ENCODE measurements around the gene RNFT2.

Gene RNFT2

DNA sequence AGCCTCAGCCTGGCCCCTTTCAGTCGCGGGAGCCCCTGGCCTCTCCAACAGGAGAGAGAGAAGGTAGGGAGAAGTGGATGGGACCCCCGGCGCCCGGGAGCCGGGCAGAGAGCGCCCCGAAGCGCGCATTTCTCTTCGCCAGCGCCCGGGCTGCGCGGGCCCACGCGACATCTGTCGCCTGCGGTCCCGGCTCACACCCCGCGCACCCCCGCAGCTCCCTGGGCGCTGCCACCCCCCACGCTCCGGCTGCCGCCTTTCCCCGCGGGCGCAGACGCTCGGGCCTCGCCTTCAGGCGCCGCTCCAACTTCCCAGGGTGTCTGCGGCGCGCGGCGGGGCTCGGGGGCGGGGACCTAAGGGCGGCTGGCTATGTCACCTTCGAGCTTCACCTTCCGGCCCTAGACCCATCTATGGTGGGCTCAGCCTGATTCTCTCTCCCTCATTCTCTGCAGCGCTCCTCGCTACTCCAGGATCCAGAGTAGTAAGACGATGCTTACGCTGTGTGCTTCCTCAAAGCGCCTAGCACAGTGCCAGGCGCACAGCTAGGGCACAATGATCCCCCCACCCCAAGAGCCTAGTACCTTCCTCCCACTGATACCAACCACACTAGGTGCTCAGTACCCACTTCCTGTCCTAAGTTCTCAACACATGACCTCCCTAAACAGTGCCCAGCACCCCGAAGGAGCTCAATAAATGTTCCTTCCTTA lies 141.5 kb downstream of the RNFT2 start:
- DNase-seq (ENCODE audit: low read depth): no peak

GRCh38 chr12:116880213-116880816 lies 142.2 kb downstream of the RNFT2 start:
- peak; percentile 10 for DNase-seq (ENCODE audit: low read depth)

GRCh38 chr12:116880817-116881324 lies 142.8 kb downstream of the RNFT2 start:
- peak; percentile 57 for DNase-seq (ENCODE audit: low read depth)

DNA sequence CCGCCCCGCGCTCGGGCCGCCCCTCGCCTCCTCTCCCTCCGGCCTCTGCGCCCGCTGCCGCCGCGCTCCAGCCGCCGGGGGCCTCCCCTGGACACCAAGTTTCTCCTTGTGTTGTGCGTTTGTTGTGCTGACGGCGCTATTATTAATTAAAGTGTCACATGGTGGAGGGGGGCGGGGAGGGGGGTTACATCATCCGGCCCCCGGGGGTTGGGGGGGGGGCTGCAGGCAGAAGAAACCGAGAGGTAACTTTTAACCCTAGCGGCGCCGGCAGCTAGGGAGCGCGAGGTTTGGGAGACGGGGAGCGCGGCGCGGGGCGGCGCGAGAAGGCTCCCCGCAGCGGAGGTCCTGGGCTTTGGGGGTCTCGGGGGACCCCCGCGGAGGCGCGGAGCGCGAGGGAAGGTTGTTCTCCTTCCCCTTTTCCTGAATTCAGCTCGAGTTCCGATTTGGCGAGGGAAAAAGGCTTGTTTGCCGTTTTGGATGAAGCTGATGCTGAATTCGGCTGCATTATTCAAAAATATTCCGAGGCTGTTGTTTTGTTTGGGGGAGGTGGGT lies 143.3 kb downstream of the RNFT2 start, which contains the start of gene HRK:
Gene HRK, minus strand, starts transcription at position 117 of the 552 bp plus-strand sequence. CDS start 134 bp downstream, outside the sequence.
- no peak for DNase-seq (ENCODE audit: low read depth)

GRCh38 chr12:116881877-116882507 lies 143.9 kb downstream of the RNFT2 start:
- no peak for DNase-seq (ENCODE audit: low read depth)

DNA sequence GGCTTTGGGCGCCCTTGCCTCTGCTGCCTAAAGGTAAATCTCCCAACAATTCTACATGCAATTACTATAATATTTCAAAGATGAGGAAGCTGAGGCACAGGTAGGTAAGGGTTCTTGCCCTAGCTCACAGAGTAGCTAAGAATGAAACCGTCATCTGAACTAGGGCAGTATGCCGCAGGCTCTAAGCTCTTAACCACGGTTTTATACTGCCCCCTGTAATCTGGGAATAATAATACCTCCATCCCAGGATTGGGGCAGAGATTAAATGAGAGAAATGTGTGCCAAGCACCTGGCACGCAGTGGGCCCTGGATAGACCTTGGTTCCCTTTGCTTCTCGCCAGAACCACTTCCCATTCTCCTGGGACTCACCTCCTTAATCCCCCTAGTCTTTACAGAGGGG lies 144.6 kb downstream of the RNFT2 start:
- DNase-seq (ENCODE audit: low read depth): peak; percentile 39

DNA sequence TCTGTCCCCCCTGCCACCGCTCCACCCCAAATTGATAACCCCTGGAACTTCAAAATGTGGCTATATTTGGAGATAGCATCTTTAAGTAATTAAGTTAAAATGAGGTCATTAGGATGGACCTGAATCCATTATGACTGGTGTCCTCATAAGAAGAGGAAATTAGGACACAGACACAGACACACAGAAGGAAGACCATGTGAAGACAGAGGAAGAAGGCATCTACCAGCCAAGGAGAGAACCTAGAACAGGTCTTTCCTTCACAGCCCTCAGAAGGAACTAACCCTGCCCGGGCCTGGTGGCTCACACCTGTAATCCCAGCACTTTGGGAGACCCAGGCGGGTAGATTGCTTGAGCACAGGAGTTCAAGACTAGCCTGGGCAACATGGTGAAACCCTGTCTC lies 146.8 kb downstream of the RNFT2 start:
- no peak for DNase-seq (ENCODE audit: low read depth)

- DNase-seq (ENCODE audit: low read depth): no peak
Observed at GRCh38 chr12:116885491-116885890, 147.4 kb downstream of the RNFT2 start.

DNA sequence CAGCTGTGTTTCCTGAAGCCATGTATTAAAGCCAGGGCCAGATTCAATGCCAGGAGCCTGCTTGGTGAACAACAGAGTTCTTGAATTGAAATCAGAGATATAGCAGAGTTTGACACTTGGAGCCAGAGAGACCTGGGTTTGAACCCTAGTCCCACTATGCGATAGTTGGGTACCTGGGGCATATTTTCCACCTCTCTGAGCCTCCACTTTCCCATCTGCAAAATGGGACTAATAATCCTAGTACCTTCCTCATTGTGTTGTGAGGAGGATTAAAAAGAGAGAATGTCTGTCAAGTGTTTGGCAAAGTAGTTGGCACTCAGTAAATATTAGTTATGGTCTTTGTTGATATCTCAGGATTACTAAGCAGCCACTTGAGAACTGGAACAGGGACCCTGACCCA lies 149.1 kb downstream of the RNFT2 start:
- no peak for DNase-seq (ENCODE audit: low read depth)

GRCh38 chr12:116887897-116888296 lies 149.8 kb downstream of the RNFT2 start:
- DNase-seq (ENCODE audit: low read depth): no peak

DNA sequence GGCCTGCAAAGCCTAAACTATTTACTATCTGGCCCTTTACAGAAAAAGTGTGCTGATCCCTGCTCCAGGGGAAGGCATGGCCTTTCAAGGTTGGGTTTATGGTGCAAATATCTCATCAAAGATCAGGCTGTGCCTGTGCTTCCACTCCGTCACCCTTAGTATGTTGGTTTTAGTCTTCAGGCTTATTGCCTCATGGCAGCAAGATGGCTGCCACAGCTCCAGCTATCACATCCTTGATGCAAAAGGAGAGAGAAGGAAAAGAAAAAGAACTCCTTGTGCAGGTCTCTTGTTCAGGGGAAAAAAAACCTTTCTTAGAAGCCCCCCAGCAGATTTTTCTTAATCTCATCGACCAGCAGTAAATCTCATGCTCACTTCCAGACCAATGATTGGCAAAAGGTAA lies 152.2 kb downstream of the RNFT2 start:
- no peak for DNase-seq (ENCODE audit: low read depth)

- no peak for DNase-seq (ENCODE audit: low read depth)
Observed at GRCh38 chr12:116891019-116891418, 152.9 kb downstream of the RNFT2 start.

- peak; percentile 24 for DNase-seq (ENCODE audit: low read depth)
Observed at GRCh38 chr12:116892349-116893140, 154.4 kb downstream of the RNFT2 start.

- no peak for DNase-seq (ENCODE audit: low read depth)
Observed at GRCh38 chr12:116894913-116895312, 156.8 kb downstream of the RNFT2 start.

- DNase-seq (ENCODE audit: low read depth): no peak
Observed at GRCh38 chr12:116896411-116896924, 158.4 kb downstream of the RNFT2 start.

- no peak for DNase-seq (ENCODE audit: low read depth)
Observed at GRCh38 chr12:116897476-116897875, 159.4 kb downstream of the RNFT2 start.

- DNase-seq (ENCODE audit: low read depth): no peak
Observed at GRCh38 chr12:116898669-116899068, 160.6 kb downstream of the RNFT2 start.

DNA sequence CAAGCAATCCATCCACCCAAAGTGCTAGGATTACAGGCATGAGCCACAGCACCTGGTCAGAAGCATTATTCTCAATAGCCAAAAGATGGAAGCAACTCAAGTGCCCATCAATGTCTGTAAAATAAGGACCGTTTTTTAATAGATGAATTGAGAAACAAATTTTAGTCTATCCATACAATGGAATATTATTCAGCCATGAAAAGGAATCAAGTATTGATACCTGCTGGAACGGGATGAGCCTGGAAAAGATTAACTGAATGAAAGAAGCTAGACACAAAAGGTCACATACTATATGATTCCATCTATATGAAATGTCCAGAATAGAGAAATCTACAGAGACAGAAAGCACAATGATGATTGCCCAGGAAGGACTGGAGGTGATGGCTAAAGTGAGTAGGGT lies 163.5 kb downstream of the RNFT2 start:
- DNase-seq (ENCODE audit: low read depth): no peak

All from iris pigment epithelial cell (primary cell).